Renal pelvis (tissue), 4 donors: ENCODE measurements around the gene RPS27A. TPM values are rescaled to one million over a fixed set of nuclear protein-coding genes. Genes with fewer than 3 reads are reported as not detected.
"Not testable (repeated sequence)": the region's sequence is repeated elsewhere in the genome, so short reads cannot be mapped to it uniquely, and the experiment has no call there.

Source experiments
- DNase-seq: peaks from one replicate; pipeline ENCODE4 v3.0.0-alpha.2; 2013
- polyA plus RNA-seq, 3 donors: library from polyadenylated mRNA; unstranded; fragments of 120-200 nt; gene quantifications; one replicate each; pipeline ENCODE4 v1.2.1, GENCODE V29; 2013; ENCODE audit not compliant: insufficient read length in 3 of 3

The RPS27A gene
- polyA plus RNA-seq, 3 donors, result 1,638 to 2,034 (median 1,740) TPM

DNA sequence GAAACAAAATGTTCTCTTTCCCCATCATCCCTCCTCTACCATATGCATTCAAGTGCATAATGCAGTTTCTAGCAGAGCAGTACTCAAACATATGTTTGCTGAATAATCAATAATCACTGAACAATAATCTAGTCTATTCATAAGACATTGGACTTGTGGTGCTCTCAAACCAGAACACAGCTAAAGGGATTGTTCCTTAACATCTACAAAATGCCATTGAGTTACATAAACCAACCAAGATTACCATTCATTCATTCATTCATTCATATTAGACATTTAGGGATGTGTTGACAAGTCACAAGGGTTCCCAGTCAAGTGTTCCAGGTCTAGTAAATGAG, 4.3 kb upstream of the RPS27A start:
- DNase-seq, result no peak

DNA sequence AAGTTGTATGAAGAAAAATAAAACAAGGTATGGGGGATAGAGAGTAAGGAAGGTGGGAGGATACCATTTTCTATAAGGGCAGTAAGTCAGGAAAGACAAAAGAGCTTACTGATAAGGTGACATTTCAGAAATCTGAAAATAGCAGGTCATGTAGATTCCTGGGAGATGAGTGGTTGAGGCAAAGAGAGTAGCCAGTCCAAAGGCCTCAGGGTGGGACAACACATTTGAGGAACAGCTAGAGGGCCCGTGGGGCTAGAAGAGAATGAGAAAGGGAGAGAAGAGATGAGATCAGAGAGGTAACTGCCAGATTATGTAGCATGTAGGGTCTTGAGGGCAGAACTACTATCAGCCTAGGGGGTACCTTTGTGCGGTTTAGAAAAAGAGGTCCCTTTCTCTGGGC, 3.3 kb upstream of the RPS27A start:
- DNase-seq, result no peak

DNA sequence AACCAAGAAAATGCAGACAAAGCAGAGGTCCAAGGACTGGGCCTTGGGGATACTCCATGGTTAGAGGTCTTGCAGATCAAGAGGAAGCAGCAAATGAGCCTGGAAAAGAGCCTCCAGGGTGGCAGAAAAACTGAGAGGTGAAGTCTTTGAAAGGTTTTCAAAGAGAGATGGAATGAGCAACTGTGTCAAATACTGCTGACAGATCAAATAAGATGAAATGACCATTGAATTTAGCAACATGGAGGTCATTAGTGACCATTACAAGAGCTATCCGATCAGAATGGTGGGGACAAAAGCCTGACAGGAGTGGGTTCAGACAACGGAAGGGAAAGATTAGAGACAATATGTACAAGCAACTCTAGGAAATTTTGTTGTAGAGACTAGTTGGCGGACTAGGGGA, 1.9 kb upstream of the RPS27A start:
- DNase-seq, result no peak

DNA sequence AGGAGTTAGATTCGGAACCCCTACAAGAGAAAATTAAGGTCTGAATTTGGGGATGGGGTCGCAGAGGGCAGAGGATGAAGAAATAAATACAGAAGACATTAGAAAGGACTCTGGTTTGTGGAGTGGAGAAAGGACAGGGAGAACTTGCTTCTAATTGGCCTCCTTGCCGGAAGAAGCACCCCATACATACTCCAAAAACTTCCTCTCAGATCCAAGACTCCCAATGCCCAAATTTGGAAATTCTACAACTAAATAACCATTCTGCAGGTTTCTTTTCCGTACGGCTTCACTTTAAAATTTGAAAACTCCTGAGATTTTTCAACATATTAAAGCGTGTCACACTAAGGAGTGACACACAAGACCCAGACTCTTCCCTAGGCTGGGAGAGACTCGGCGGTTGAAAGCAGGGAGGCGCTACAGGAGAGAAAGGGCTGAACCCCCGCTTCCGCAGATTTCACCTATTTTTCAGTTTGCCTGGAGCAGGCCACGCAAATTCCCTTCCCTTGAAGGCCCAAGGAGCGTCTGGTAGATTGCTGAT, 873 bp upstream of the RPS27A start:
- peak; percentile 1 for DNase-seq

DNA sequence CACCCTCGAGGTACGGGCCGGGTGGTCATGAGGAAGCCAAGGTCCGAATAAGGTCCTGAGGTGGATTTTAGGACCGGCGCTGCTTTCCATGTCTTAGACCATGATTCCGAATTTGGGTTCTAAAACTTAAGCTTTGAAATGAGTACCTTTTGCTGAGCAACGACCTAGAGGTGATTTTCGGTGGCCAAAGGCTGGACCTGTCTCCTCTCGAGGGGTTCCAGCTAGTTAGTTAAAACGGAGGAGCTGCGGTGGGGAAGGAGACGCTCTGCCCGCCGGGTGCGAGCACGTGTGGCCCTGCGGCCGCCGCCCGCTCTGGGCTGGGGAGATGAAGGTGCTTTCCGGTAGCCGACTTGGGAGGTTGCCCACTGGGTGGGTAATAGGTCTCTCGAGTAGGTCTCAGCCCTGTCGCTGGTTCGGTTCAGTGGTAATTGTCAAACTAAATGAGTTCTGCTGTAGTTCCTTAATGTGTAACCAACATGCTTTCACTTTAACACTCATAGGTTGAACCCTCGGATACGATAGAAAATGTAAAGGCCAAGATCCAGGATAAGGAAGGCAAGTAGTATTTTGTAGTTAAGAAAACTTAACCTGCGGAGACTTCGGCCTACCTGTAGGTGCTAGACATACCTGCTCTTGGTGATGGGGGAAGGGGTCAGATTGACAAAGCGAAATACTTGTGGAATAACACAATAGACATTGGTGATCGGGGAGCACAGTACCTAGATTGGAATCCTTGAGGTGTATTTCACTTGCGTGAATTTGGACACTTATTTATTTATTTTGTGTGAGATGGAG, 572 bp downstream of the RPS27A start:
- peak; percentile 5 for DNase-seq

- no peak for DNase-seq
These were observed 1.1 kb downstream of the RPS27A start for GRCh38 chr2:55233658-55233940.

DNA sequence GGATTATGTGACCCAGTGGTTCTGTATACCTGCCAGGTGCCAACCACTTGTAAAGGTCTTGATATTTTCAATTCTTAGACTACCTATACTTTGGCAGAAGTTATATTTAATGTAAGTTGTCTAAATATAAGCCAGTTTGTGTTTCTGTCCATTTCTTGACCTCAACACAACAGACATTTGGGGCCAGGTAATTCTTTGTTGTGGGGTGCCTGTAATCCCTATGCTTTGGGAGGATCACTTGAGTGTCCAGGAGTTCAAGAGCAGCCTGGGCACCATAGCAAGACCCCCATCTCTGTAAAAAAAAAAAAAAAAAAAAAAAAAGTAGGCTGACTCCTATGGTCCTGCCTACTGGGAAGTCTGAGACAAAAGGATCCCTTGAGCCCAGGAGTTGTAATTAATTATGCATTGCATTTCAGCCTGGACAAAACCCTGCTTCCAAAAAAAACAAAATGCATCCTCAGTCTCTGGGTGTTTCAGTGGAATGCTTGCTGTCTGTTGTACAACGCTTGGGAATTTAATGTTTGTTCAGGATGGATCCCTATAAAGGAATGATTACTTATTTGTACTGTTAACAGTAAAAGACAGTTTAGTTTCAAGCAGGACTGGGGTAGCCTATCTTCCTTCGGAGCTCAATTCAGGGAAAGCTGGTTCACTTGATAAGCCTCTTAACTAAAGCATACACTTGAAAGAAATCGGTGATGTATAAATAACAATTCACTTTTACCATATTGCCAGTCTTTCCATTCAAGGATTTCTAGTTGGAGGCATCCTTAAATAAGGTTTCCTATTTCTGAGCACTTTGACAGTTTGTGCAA, 3.4 kb downstream of the RPS27A start:
- DNase-seq, result no peak

DNA sequence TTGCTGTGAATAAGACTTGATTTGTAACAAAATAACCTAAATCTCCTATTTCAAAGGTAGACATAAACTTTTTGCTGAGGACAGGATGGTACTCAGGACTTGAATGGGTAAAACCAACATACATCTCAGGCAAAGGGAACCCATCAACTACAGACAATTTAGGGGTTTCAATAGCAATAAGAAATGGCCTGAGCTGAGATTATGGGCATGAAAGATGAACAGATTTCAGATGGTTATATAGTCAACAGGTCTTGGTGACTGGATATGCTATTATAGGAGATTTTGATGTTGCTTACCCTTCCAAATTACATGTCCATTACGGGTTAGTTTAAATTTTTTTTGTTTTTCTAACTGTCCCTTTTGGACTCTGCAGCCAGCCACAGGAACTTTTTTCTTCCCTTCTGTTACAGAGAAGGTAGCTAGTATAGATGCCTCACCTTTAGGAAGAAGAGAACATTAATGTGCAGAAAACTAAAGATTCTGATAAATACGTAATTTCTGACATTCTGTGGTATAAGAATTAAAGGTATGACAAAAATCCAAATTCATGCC, 4.6 kb downstream of the RPS27A start:
- no peak for DNase-seq

DNA sequence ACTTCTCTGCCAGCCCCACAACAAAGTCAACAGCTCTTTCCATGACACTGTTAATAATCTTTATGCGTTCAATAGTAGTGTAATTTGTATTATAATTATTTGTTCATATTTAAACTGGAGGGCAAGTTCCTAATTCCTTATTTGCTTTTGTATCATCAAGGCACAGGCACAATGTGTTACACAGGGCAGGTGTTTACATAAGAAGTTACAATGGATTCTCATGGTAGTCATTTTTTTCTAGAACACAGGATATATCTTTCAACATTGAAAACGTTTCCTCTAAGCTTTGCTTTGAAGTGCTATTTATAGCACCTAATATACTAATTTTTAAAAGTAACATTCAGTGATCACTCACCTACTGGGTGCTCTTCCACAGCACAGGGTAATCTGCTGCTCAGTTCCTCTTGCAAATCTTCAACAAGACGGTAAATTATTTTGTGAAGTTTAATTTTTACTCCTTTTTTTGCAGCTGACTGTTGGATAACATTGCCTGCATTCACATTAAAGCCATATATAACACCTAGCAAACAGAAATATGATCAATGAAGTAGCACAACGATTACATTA, 7.3 kb downstream of the RPS27A start:
- DNase-seq, result no peak

DNA sequence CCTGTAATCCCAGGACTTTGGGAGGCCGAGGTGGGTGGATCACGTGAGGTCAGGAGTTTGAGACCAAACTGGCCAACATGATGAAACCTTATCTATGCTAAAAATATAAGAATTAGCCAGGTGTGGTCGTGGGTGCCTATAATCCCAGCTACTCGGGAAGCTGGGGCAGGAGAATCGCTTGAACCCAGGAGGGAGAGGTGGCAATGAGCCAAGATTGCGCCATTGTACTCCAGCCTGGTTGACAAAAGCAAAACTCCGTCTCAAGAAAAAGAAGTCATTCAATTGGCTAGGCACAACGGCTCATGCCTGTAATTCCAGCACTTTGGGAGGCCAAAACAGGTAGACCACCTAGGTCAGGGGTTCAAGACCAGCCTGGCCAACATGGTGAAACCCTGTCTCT, 9.1 kb downstream of the RPS27A start:
- DNase-seq, result not testable (repeated sequence)

DNA sequence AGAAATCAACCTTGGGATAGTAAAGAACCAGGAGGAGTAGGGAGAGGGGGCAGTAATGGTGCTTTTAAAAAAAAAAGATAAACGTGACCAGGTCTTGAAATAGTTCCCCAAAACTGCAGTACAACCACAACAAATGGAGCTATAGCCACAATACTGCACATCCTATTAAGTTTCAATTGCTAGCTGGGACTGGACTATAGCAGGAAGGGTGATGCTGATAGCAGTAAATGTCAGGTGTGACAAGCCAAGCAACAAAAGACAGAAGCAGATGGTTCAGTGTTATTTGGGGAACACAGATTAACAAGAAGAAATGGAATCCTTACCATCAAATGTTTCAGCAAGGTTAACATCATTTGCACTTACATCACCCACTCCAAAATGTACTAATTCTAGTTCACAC, 10.1 kb downstream of the RPS27A start:
- DNase-seq, result no peak

GRCh38 chr2:55245411-55245810, 12.9 kb downstream of the RPS27A start:
- DNase-seq, result no peak

DNA sequence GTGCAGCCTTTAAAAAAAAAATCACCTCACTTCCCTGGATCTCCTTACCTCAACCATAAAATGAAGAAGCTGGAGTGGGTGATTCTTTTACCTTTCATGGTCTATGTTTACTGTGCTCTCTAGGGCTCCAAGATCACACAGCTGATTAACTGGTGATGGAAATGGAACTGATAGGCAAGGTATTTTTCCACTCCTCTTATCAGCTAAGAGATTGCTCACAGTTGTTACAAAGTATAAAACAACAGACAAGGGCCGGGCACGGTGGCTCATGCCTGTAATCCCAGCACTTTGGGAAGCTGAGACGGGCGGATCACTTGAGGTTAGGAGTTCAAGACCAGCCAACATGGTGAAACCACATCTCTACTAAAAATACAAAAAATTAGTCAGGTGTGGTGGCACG, 14.5 kb downstream of the RPS27A start:
- no peak for DNase-seq

- no peak for DNase-seq
These were observed 20.3 kb downstream of the RPS27A start for GRCh38 chr2:55252832-55253231.

- not testable (repeated sequence) for DNase-seq
These were observed 27.1 kb downstream of the RPS27A start for GRCh38 chr2:55259586-55259985.

- no peak for DNase-seq
These were observed 35.9 kb downstream of the RPS27A start for GRCh38 chr2:55268288-55268906.

DNA sequence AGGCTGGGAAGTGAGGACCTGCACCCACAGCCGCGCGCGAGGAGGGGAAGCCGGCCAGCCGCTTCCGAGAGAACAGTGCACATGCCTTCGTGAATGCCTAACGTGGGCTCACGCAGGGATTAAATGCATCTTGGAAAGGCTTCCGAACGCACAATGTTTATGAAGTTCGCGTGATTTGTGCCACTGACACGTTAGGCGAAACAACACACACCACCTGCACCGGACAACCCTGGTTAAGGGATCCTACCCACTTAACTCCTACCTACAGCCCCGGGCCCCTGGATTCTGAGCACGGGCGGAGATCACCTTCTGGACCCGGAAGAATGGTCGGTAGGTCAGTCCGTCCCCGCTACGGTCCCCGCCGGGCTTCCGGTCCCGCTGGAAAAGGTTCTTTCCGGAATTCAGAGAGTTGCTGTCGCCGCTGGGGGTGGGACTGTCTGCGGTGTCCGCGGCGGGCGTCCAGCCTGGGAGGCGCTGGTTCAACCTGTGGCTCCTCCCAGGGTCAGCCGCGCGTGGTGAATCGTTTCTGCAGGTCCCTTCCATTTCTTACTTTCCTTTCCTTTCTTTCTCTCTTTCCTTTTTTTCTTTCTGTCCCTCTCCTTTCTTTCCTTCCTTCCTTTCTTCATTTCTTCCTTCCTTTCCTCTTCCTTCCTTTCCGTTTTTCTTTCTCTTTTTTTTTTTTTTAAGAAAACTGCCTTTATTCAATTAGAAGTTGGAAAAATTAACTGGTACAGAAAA, 36.6 kb downstream of the RPS27A start, which contains the start of gene MTIF2:
Gene MTIF2 (minus strand): TSS at position 325 of the 738 bp plus-strand sequence. CDS start 5,373 bp downstream, outside the sequence.
- peak; percentile 95 for DNase-seq

DNA sequence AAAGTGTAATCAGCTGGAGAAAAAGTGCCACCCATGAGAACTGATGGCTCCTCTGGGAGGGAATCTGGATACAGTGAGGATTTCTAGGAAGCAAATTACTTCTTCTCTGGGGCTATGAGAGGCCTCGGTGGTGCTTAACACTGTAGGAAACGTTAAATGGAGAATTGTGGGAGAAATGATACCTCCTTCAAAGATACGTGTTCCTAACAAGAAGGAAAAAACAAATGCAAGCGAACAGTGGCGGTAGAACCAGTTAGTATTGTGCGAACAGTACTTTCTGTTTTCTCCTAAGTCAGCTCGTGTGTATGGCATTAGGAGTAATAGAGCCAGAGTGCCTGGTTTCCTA, 37.1 kb downstream of the RPS27A start:
- DNase-seq, result no peak

- DNase-seq, result not testable (repeated sequence)
These were observed 41.9 kb downstream of the RPS27A start for GRCh38 chr2:55274346-55274745.

DNA sequence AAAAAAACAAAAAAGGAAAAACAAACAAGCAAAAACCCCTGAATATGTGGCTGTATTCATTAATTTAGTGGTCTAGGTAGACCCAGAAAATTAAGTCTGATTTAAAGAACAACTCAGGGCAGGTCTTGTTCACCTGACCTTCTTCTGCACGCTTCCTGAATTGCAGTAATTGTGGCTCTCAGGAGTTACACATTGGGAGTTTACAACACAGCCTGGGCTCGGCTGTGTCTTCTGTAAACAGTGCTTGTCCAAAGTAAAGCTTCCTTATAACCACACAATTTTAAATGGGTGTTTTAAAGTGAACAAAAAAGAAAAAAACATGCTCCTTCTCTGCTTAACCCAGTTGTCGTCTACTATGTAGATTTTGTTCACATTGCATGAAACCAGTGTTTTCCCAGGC, 44.8 kb downstream of the RPS27A start:
- no peak for DNase-seq

DNA sequence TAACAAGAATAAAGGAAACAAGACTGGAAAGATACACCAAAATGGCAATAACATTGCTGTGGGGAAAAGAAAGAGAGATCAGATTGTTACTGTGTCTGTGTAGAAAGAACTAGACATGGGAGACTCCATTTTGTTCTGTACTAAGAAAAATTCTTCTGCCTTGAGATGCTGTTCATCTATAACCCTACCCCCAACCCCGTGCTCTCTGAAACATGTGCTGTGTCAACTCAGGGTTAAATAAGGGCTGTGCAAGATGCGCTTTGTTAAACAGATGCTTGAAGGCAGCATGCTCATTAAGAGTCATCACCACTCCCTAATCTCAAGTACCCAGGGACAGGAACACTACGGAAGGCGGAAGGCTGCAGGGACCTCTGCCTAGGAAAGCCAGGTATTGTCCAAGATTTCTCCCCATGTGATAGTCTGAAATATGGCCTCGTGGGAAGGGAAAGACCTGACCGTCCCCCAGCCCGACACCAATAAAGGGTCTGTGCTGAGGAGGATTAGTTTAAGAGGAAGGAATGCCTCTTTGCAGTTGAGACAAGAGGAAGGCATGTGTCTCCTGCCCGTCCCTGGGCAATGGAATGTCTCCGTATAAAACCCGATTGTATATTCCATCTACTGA, 46.8 kb downstream of the RPS27A start:
- not testable (repeated sequence) for DNase-seq
